Measurements from ENCODE around the gene SMIM8. TPM values are rescaled to one million over a fixed set of nuclear protein-coding genes. Genes with fewer than 3 reads are reported as not detected.
"Not testable (repeated sequence)": the region's sequence is repeated elsewhere in the genome, so short reads cannot be mapped to it uniquely, and the experiment has no call there.

The SMIM8 gene
- total and polyA plus RNA-seq, 4 donors, result 4.1 to 13.8 (median 9.4) TPM

DNA sequence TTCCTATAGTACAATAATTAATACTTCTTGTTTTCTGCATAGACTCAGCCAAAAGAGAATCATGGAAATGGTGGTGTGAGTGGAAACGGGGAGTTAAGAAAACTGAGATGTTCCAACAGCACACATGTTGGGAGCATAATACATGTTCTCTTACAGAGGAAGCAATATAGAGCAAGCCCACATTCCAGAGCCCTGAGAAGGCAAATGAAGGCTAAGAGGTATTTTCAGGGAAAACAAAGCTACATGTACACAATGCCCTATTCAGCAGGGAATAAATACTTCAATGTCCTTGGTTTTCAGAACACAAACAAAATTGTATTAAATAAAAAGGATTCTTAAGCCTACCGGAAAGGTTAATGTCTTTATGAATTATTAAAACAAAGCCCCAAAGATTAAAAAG lies 35.1 kb upstream of the SMIM8 start:
- 83% methylated on average over 2 of the region's 2 CpGs for WGBS, 2 donors
- no peak for ATAC-seq (ENCODE audit: low FRiP score)

DNA sequence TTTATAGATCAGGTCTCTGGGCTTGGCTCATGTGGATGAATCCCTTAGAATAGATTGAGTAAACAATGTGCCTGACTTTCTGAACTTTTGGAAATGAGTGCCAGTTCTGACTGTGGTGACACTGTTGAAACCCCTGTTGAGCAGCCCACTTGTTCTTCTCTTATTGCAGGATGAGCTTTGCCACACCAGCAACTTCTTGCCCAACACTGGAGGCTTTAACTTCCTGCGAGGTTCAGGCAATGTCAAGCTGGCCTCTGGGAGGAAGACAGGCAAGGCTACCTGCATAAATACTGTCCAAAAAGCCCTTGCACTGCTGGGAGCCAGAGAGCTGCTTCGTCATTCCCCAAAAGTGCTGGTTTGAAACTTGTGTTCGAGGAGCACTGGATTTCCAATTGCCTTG lies 32.8 kb upstream of the SMIM8 start:
- ATAC-seq (ENCODE audit: low FRiP score), result no peak
- DNase-seq, result no peak
- H3K27me3 ChIP-seq (ENCODE audit: control insufficient read depth in 1 of 2, insufficient read depth in 2 of 2, low read length in 1 of 2), result no peaks in the 10 kb centered on the region
- no peaks in the 10 kb centered on the region for H3K36me3 ChIP-seq (ENCODE audit: control insufficient read depth in 1 of 2, insufficient read depth in 2 of 2, low read length in 1 of 2)
- no peak overlapping the region for H3K27ac ChIP-seq (ENCODE audit: low read depth in 1 of 2, low read length in 2 of 2)
- H3K4me1 ChIP-seq (ENCODE audit: control insufficient read depth in 1 of 2, insufficient read depth in 2 of 2, low read length in 2 of 2), result no peaks in the 10 kb centered on the region
- H3K9me3 ChIP-seq (ENCODE audit: control insufficient read depth, low read length), result peaks cover 3% of the 10 kb centered on the region
- intact Hi-C loops (cut with DNase I), result no loop called here
- H3K4me3 ChIP-seq (ENCODE audit: low read length in 2 of 2), result no peak overlapping the region
- 93 to 97% methylated on average over 3 of the region's 3 CpGs for WGBS, 2 donors

More for the DNA sequence above, 35.1 kb upstream of the SMIM8 start:
- Histone ChIP-seq H3K27ac (ENCODE audit: low read depth in 1 of 2, low read length in 2 of 2) (no peak overlapping the region), H3K27me3 (ENCODE audit: control insufficient read depth in 1 of 2, insufficient read depth in 2 of 2, low read length in 1 of 2) (no peaks in the 10 kb centered on the region), H3K9me3 (ENCODE audit: control insufficient read depth, low read length) (peaks cover 2% of the 10 kb centered on the region), H3K4me3 (ENCODE audit: low read length in 2 of 2) (no peak overlapping the region), H3K36me3 (ENCODE audit: control insufficient read depth in 1 of 2, insufficient read depth in 2 of 2, low read length in 1 of 2) (no peaks in the 10 kb centered on the region), H3K4me1 (ENCODE audit: control insufficient read depth in 1 of 2, insufficient read depth in 2 of 2, low read length in 2 of 2) (no peaks in the 10 kb centered on the region)
- intact Hi-C loops (cut with DNase I), result no loop called here
- no peak for DNase-seq

DNA sequence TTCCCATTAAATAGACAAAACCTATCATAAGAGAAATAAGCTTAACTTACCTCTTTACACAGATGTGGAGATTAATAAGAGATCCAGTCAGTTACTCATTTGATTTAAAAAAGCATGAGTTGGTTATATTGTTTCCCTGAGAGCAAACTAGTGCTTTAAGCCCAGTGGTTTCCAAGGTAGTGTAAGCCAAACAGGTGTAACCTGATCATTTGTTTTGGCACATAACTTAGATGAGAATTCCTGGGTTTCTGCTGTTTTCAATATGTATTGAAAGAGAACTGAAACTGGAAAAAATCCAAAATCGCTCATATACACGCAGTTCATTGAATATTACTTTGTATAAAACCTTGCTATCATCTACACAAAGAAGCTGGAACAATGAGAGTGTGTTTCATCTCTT lies 30.5 kb upstream of the SMIM8 start:
- peaks cover 3% of the 10 kb centered on the region for H3K9me3 ChIP-seq (ENCODE audit: control insufficient read depth, low read length)
- ATAC-seq (ENCODE audit: low FRiP score) (no peak), DNase-seq (no peak)
- H3K27me3 ChIP-seq (ENCODE audit: control insufficient read depth in 1 of 2, insufficient read depth in 2 of 2, low read length in 1 of 2), result no peaks in the 10 kb centered on the region
- H3K27ac ChIP-seq (ENCODE audit: low read depth in 1 of 2, low read length in 2 of 2), result no peak overlapping the region
- no peaks in the 10 kb centered on the region for H3K36me3 ChIP-seq (ENCODE audit: control insufficient read depth in 1 of 2, insufficient read depth in 2 of 2, low read length in 1 of 2)
- H3K4me3 ChIP-seq (ENCODE audit: low read length in 2 of 2), result no peak overlapping the region
- intact Hi-C loops (cut with DNase I), result no loop called here
- WGBS, 2 donors, result 91 to 93% methylated on average over 2 of the region's 2 CpGs
- H3K4me1 ChIP-seq (ENCODE audit: control insufficient read depth in 1 of 2, insufficient read depth in 2 of 2, low read length in 2 of 2), result no peaks in the 10 kb centered on the region

DNA sequence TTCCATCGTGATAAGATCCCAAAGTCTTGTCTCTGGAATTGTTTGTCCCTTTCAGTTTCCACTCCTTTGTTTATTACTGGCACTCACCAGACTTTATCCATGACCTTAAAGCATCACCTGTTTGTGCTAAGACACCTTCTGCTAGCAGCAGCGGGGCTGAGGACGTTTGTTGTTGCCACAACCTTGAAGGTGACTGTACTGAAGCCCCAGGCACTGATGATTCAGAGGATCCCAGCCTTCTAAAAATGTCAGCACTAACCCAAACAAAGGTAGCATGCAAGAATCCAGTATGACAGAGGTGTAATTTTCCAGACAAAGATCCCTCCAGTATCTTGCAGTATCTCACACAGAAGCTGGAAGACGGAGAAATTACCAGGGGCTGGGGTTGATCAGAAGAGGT lies 28.9 kb upstream of the SMIM8 start:
- H3K4me1 ChIP-seq (ENCODE audit: control insufficient read depth in 1 of 2, insufficient read depth in 2 of 2, low read length in 2 of 2), result no peaks in the 10 kb centered on the region
- ATAC-seq (ENCODE audit: low FRiP score) (no peak), DNase-seq (no peak)
- peaks cover 3% of the 10 kb centered on the region for H3K9me3 ChIP-seq (ENCODE audit: control insufficient read depth, low read length)
- H3K4me3 ChIP-seq (ENCODE audit: low read length in 2 of 2), result no peak overlapping the region
- H3K27me3 ChIP-seq (ENCODE audit: control insufficient read depth in 1 of 2, insufficient read depth in 2 of 2, low read length in 1 of 2), result no peaks in the 10 kb centered on the region
- 92% methylated on average over 4 of the region's 4 CpGs for whole genome bisulfite sequencing, 2 donors
- H3K27ac ChIP-seq (ENCODE audit: low read depth in 1 of 2, low read length in 2 of 2), result no peak overlapping the region
- intact Hi-C loops (cut with DNase I), result no loop called here
- no peaks in the 10 kb centered on the region for H3K36me3 ChIP-seq (ENCODE audit: control insufficient read depth in 1 of 2, insufficient read depth in 2 of 2, low read length in 1 of 2)

DNA sequence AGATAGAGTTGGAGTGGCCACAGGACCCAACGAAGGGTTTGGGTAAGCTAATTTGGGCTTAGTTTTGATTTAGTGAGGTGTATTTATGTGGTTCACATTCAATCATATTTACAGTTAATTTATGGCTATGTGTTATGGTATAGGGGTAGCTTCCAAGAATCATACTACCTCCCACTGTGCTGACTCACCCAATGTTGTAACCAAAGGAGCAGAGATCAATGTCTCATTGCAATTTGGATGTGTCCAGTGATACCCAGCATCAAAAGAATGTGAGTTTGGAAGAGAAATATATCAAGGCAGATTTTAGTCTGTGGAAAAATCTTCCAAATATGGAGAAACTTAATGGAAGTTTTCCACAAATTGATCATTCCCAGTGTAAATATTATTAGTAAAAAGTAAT lies 25.3 kb upstream of the SMIM8 start:
- WGBS, 2 donors, result 46 to 59% methylated on average over 1 of the region's 1 CpG
- ATAC-seq (ENCODE audit: low FRiP score), result no peak
- no peak for DNase-seq
- Histone ChIP-seq H3K9me3 (ENCODE audit: control insufficient read depth, low read length) (peaks cover 5% of the 10 kb centered on the region), H3K36me3 (ENCODE audit: control insufficient read depth in 1 of 2, insufficient read depth in 2 of 2, low read length in 1 of 2) (no peaks in the 10 kb centered on the region), H3K27ac (ENCODE audit: low read depth in 1 of 2, low read length in 2 of 2) (no peak overlapping the region), H3K4me3 (ENCODE audit: low read length in 2 of 2) (no peak overlapping the region), H3K27me3 (ENCODE audit: control insufficient read depth in 1 of 2, insufficient read depth in 2 of 2, low read length in 1 of 2) (no peaks in the 10 kb centered on the region), H3K4me1 (ENCODE audit: control insufficient read depth in 1 of 2, insufficient read depth in 2 of 2, low read length in 2 of 2) (no peaks in the 10 kb centered on the region)
- intact Hi-C loops (cut with DNase I), result no loop called here

DNA sequence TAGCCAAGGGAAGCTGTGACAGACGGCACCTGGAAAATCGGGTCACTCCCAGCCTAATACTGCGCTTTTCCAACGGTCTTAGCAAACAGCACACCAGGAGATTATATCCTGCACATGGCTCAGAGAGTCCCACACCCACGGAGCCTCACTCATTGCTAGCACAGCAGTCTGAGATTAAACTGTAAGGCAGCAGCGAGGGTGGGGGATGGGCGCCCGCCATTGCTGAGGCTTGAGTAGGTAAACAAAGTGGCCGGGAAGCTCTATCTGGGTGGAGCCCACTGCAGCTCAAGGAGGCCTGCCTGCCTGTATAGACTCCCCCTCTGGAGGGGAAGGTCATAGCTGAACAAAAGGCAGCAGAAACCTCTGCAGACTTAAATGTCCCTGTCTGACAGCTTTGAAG lies 21.1 kb upstream of the SMIM8 start:
- not testable (repeated sequence) for H3K27ac ChIP-seq (ENCODE audit: low read depth in 1 of 2, low read length in 2 of 2); H3K9me3 ChIP-seq (ENCODE audit: control insufficient read depth, low read length); DNase-seq; H3K4me1 ChIP-seq (ENCODE audit: control insufficient read depth in 1 of 2, insufficient read depth in 2 of 2, low read length in 2 of 2); H3K36me3 ChIP-seq (ENCODE audit: control insufficient read depth in 1 of 2, insufficient read depth in 2 of 2, low read length in 1 of 2); ATAC-seq (ENCODE audit: low FRiP score); H3K27me3 ChIP-seq (ENCODE audit: control insufficient read depth in 1 of 2, insufficient read depth in 2 of 2, low read length in 1 of 2); H3K4me3 ChIP-seq (ENCODE audit: low read length in 2 of 2)
- intact Hi-C loops (cut with DNase I), result loop anchor here in 1 of 2 donors (10.0 kb wide), 1 partner anchor 1526 kb away; no protein-coding TSS in a partner anchor
- 85 to 90% methylated on average over 9 of the region's 9 CpGs for WGBS, 2 donors

DNA sequence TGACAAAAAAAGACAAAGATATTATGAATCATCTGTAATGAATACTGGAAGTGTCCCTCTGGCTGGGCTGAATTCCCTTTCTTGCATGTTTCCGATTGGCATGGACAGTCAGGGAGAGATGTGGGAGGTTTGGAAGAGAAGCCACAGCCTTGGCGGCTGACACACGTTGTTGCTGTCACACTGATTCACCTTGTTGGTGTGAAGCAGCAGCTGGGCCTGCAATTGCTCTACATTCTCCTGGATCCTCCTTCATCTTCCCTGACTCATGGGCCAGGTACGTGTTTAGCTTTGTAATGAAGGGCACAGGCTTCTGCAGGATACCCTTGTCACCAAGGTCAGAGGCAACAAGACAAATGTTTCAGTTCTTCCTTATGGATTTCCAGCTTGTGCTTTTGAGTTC lies 13.4 kb upstream of the SMIM8 start:
- H3K9me3 ChIP-seq (ENCODE audit: control insufficient read depth, low read length), result peaks cover 3% of the 10 kb centered on the region
- intact Hi-C loops (cut with DNase I), result loop anchor here in 1 of 2 donors (10.0 kb wide), 1 partner anchor 1534 kb away; no protein-coding TSS in a partner anchor
- no peak overlapping the region for H3K27ac ChIP-seq (ENCODE audit: low read depth in 1 of 2, low read length in 2 of 2)
- ATAC-seq (ENCODE audit: low FRiP score) (no peak), DNase-seq (no peak)
- no peaks in the 10 kb centered on the region for H3K36me3 ChIP-seq (ENCODE audit: control insufficient read depth in 1 of 2, insufficient read depth in 2 of 2, low read length in 1 of 2)
- WGBS, 2 donors, result 69 to 71% methylated on average over 4 of the region's 4 CpGs
- no peaks in the 10 kb centered on the region for H3K27me3 ChIP-seq (ENCODE audit: control insufficient read depth in 1 of 2, insufficient read depth in 2 of 2, low read length in 1 of 2)
- no peaks in the 10 kb centered on the region for H3K4me1 ChIP-seq (ENCODE audit: control insufficient read depth in 1 of 2, insufficient read depth in 2 of 2, low read length in 2 of 2)
- H3K4me3 ChIP-seq (ENCODE audit: low read length in 2 of 2), result no peak overlapping the region

DNA sequence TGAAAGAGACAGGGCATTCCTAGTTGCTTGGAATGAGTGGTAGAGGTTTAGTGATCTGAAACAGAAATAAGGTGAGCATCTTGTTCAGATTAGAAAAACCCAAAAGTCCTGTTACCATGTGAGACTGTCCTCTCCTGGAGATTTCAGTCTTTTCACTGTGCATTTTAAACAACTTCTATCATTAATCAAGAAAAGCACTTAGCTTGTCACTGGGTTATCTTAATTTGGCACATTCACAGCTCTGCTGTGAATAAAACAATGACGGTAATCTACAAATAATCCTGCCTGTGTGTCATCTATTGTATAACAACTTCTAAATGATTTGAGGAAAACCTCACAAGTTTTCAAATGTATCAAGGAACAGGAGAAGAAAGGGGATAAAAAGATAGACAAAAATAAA lies 9.5 kb upstream of the SMIM8 start:
- no peak overlapping the region for H3K27ac ChIP-seq (ENCODE audit: low read depth in 1 of 2, low read length in 2 of 2)
- no peaks in the 10 kb centered on the region for H3K36me3 ChIP-seq (ENCODE audit: control insufficient read depth in 1 of 2, insufficient read depth in 2 of 2, low read length in 1 of 2)
- peaks cover 3% of the 10 kb centered on the region for H3K9me3 ChIP-seq (ENCODE audit: control insufficient read depth, low read length)
- no peak for DNase-seq
- H3K27me3 ChIP-seq (ENCODE audit: control insufficient read depth in 1 of 2, insufficient read depth in 2 of 2, low read length in 1 of 2), result no peaks in the 10 kb centered on the region
- ATAC-seq (ENCODE audit: low FRiP score), result no peak
- intact Hi-C loops (cut with DNase I), result no loop called here
- WGBS, 2 donors, result 27 to 33% methylated on average over 1 of the region's 1 CpG
- no peaks in the 10 kb centered on the region for H3K4me1 ChIP-seq (ENCODE audit: control insufficient read depth in 1 of 2, insufficient read depth in 2 of 2, low read length in 2 of 2)
- no peak overlapping the region for H3K4me3 ChIP-seq (ENCODE audit: low read length in 2 of 2)

DNA sequence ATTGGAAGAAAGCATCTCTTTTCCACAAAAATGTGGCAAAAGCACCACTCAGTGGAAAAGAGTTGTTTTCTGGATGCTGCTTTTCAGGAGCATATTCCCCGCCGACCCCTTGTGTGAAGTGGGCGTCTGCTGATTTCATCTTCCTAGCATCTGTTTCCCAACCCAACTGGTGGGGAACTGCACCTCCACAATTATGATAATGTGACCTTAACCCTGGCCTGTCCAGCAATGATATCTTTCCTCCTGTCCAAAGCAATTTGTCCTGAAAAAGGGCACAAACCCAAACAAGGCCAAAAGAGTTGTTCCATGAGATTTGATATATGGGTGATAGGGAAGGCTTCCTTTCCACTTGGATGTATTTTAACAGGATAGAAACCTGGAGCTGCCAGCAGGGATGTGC lies 7.3 kb upstream of the SMIM8 start:
- Histone ChIP-seq H3K4me3 (ENCODE audit: low read length in 2 of 2) (no peak overlapping the region), H3K9me3 (ENCODE audit: control insufficient read depth, low read length) (no peaks in the 10 kb centered on the region), H3K27ac (ENCODE audit: low read depth in 1 of 2, low read length in 2 of 2) (no peak overlapping the region), H3K36me3 (ENCODE audit: control insufficient read depth in 1 of 2, insufficient read depth in 2 of 2, low read length in 1 of 2) (no peaks in the 10 kb centered on the region), H3K27me3 (ENCODE audit: control insufficient read depth in 1 of 2, insufficient read depth in 2 of 2, low read length in 1 of 2) (no peaks in the 10 kb centered on the region), H3K4me1 (ENCODE audit: control insufficient read depth in 1 of 2, insufficient read depth in 2 of 2, low read length in 2 of 2) (no peaks in the 10 kb centered on the region)
- intact Hi-C loops (cut with DNase I), result no loop called here
- no peak for DNase-seq
- no peak for ATAC-seq (ENCODE audit: low FRiP score)
- WGBS, 2 donors, result 90 to 91% methylated on average over 3 of the region's 3 CpGs

Data from aorta (tissue), 5 donors.